ENCODE results near the gene PAF1.

GRCh38 chr19:39434123-39435076 lies 43.5 kb upstream of the PAF1 start:
- TF ChIP-seq POLR2A (IDR thresholded peaks at IDR 0.05; ENCODE audit: low read length) (no peak), GATA1 (IDR thresholded peaks at IDR 0.05; ENCODE audit: low read depth, low read length) (no peak)
